GM21529 (cell line): Measurements from ENCODE around the gene FADS3.

Experiments
- ATAC-seq: cut with Tn5 transposase; IDR thresholded peaks from one replicate; pipeline ENCODE4 v1.9.1; 2021; ENCODE audit not compliant: unreplicated experiment

The FADS3 gene

GRCh38 chr11:61862714-61863547, 28.4 kb downstream of the FADS3 start:
- ATAC-seq, result no peak

GRCh38 chr11:61861634-61862033, 29.7 kb downstream of the FADS3 start:
- no peak for ATAC-seq

- no peak for ATAC-seq
Measured at GRCh38 chr11:61860054-61860903, 31.1 kb downstream of the FADS3 start.

GRCh38 chr11:61855939-61856680, 35.2 kb downstream of the FADS3 start:
- ATAC-seq, result no peak

GRCh38 chr11:61854966-61855714, 36.2 kb downstream of the FADS3 start:
- no peak for ATAC-seq

GRCh38 chr11:61854206-61854895, 37.0 kb downstream of the FADS3 start:
- no peak for ATAC-seq

- no peak for ATAC-seq
Measured at GRCh38 chr11:61853698-61854169, 37.6 kb downstream of the FADS3 start.

GRCh38 chr11:61851900-61852295, 39.4 kb downstream of the FADS3 start:
- ATAC-seq, result no peak

GRCh38 chr11:61851113-61851899, 40.0 kb downstream of the FADS3 start:
- no peak for ATAC-seq

GRCh38 chr11:61850687-61851086, 40.7 kb downstream of the FADS3 start:
- ATAC-seq, result no peak

GRCh38 chr11:61848631-61849030, 42.7 kb downstream of the FADS3 start:
- no peak for ATAC-seq

- ATAC-seq, result no peak
Measured at GRCh38 chr11:61847914-61848581, 43.3 kb downstream of the FADS3 start.

- ATAC-seq, result no peak
Measured at GRCh38 chr11:61846362-61847020, 44.9 kb downstream of the FADS3 start.

GRCh38 chr11:61844909-61845565, 46.3 kb downstream of the FADS3 start:
- no peak for ATAC-seq

- ATAC-seq, result no peak
Measured at GRCh38 chr11:61842528-61842820, 48.9 kb downstream of the FADS3 start.

- ATAC-seq, result no peak
Measured at GRCh38 chr11:61841636-61842527, 49.5 kb downstream of the FADS3 start.

GRCh38 chr11:61840371-61840770, 51.0 kb downstream of the FADS3 start:
- ATAC-seq, result no peak
